ENCODE data around the gene RNASE11.

DNA sequence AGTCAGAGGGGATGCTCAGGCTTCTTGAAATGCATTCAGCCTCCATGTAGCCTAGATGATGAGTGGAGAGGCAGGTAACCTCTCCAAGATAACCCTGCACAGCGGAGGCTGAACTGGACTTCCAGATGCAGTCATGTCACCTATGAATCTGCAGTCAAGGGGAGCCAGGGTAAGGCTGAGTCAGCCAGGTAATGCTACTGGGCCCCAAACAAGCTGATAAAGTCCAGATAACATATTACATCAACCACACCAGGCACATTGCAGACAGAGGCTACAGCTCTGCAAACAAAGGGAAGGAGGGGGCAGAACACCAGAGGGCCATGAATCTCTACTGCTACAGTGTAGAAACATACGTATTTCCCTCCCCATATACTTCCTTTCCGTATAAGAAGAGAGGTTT lies 40.9 kb downstream of the RNASE11 start:
- TF ChIP-seq REST (IDR thresholded peaks at IDR 0.05; ENCODE audit: insufficient read depth in 1 of 2, low read depth in 2 of 2, low read length in 2 of 2): no peak
- TF ChIP-seq TAF1 (IDR thresholded peaks at IDR 0.05; ENCODE audit: borderline replicate concordance, insufficient read depth, low read length): no peak
- no peak for TF ChIP-seq POLR2AphosphoS5 (IDR thresholded peaks at IDR 0.05; ENCODE audit: low read depth, low read length)

All from PFSK-1 (cell line).